CD4-positive, alpha-beta T cell treated with Interleukin-4 for 4 hours (primary cell): ENCODE data around the gene STIM1.
A peak's percentile ranks its signal among the peaks of the same experiment; 100 is the strongest.

Experiments
- DNase-seq: peaks from one replicate; pipeline ENCODE4 v3.0.0-alpha.2; 2020

STIM1 gene

GRCh38 chr11:3831378-3832239 lies 23.9 kb upstream of the STIM1 start:
- DNase-seq, result no peak

- no peak for DNase-seq
Measured at GRCh38 chr11:3832816-3833215, 22.6 kb upstream of the STIM1 start.

GRCh38 chr11:3833449-3833848 lies 22.0 kb upstream of the STIM1 start:
- DNase-seq, result no peak

- DNase-seq, result no peak
Measured at GRCh38 chr11:3834349-3834663, 21.2 kb upstream of the STIM1 start.

- DNase-seq, result no peak
Measured at GRCh38 chr11:3834664-3835461, 20.6 kb upstream of the STIM1 start.

DNA sequence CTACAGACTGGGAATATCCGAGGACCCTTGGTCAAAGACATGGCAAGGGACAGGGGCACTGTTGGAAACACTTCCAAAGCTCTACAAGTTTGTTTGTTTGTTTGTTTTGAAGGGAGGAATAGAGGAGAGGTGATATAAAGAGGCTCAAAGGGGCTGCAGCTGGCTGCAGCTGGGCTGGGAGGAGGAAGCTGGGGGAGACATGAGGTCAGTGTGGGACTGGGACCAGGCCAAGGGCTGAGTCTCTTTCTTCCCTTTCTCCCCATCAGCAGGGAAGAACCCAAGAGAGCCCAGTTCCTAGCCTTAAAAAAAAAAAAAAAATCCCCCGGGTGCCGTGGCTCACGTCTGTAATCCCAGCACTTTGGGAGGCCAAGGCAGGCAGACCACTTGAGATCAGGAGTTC lies 19.7 kb upstream of the STIM1 start:
- no peak for DNase-seq

- peak; percentile 52 for DNase-seq
Measured at GRCh38 chr11:3836903-3837302, 18.6 kb upstream of the STIM1 start.

DNA sequence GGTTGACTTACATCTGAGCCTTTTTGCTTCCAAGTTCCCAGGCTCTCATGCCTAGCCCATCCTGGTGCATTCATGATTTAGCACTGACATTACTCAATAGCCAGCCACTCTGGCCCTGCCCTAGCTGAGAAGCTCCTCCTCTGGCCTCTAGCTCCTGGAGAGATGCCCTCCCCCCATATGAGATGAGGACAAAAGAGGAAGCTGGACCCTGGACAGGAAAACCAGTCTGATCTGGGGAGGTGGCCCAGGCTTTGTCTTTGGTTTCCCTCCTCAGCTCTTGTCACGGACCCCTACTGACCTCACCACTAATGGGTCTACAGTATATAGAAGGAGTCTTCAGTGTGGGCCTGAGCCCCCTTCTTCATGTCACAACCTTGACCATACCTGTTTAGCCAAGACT lies 17.7 kb upstream of the STIM1 start:
- DNase-seq, result no peak

DNA sequence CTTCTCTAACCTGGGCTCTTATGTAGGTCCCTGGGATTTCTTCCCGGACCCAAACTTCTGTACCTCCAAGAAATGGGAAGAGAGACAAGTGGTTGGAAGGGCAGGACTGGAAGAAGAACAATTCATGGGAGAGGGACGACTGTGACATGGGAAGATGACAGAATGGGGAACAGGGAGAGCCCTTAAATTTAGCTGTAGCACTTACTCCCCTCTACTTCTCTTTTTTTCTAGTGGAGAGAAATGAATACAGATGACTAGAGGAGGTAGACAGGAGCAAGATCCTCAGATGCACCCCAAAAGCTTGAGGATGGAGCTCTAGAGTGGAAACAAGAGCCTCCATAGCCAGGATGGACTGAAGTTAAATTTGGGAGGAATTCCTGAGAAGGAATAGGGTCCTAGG lies 17.0 kb upstream of the STIM1 start:
- DNase-seq, result no peak

- no peak for DNase-seq
Measured at GRCh38 chr11:3840004-3840869, 15.2 kb upstream of the STIM1 start.

DNA sequence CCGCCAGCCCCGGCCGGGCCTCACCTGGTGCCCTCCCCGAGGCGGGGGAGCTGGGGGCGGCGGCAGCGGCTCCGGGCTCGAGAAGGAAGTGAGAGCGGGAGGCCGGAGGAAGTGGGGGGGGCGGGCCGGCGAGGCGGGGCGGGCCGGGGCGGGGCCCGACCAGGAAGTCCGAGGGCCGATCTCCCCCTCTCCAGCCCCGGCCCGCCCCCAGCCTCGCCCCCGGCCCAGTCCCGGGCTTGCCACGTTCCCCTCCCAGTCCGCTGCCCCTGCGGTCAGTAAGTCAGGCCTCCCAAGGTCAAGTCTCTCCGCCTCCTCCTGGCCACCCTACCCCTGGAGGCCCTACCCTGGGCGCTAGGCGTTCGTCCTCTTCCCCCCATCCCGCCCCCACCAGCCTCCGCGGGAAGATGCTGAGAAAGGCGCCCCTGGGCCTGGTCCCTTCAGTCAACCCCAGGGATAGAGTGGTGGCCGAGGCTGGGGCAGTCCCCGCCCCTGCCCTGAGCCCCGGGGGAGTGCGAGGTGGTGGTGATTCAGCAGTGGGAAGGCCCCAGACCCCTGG lies 14.5 kb upstream of the STIM1 start, which contains the start of gene RHOG:
RHOG (minus strand) TSS at position 90 of the 556 bp plus-strand sequence. CDS start 12,821 bp downstream, outside the sequence.
- DNase-seq, result no peak

GRCh38 chr11:3841426-3842350 lies 13.8 kb upstream of the STIM1 start:
- peak; percentile 96 for DNase-seq

DNA sequence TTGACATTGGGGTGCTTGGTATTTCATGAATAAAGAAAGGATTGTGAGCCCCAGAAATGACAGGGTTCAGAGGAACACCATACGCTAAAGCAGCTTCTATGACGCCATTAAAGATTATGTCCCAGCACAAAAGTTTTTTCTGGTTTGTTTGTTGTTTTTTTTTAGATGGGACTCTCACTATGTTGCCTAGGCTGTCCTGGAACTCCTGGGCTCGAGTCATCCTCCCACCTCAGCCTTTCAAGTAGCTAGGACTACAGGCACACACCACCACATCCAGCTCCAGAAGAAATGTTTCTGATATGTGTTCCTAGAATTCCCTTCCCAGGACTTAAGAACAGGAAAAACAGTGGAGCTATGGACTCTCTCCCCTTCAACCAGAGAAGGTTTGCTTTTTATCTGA lies 12.1 kb upstream of the STIM1 start:
- DNase-seq, result no peak

GRCh38 chr11:3845246-3845645 lies 10.2 kb upstream of the STIM1 start:
- no peak for DNase-seq

DNA sequence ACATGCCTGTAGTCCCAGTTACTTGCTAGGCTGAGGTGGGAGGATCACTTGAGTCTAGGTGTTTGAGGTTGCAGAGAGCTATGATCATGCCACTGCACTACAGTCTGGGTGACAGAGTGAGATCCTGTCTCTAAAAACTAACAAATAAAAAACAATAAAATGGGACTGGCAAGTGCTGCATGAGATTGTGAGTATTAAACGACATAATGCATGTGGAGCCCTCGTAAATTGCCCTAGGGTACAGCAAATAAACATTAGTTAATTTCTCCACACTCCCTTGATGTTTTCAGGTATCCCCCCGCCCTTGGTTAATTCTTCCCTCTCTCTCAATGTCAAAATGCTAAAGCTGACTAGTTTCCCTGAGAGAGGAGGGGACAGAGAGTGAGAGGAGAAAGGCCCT lies 9.8 kb upstream of the STIM1 start:
- no peak for DNase-seq

GRCh38 chr11:3849297-3849874 lies 6.1 kb upstream of the STIM1 start:
- DNase-seq, result peak; percentile 76

DNA sequence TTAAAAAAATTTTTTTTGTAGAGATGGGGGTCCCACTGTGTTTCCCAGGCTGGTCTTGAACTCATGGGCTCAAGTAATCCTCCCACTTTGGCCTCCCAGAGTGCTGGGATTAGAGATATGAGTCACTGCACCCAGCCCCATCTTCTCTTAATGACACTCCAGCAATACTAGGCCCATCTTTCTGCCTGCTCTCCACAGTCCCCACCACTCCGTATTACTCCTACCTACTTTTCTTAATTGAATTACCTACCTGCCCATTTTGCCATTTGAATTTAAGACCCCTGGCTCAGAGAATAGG lies 2.0 kb upstream of the STIM1 start:
- DNase-seq, result no peak

GRCh38 chr11:3853899-3854659 lies 1.4 kb upstream of the STIM1 start:
- DNase-seq, result peak; percentile 87

DNA sequence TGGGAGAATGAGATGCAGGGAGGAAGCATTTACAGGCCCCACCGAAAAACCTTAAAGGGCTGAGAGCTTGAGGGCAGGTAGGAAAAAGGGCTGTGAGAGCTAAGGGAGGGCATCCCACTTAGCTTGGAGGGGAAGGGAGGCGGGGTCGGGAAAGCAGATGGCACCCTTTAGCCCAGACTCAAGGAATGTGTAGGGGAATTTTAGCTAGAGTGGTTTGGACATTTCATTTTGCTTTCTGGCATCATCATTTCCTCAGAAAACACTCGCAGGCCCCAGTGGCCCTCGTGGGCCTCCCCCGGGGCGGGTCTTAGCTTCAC lies 846 bp upstream of the STIM1 start:
- no peak for DNase-seq

GRCh38 chr11:3855808-3856491 lies 486 bp downstream of the STIM1 start:
- DNase-seq, result no peak
